Measurements from ENCODE around the gene HMGCL. TPM values are rescaled to one million over a fixed set of nuclear protein-coding genes. Genes with fewer than 3 reads are reported as not detected.
"Not testable (repeated sequence)": the region's sequence is repeated elsewhere in the genome, so short reads cannot be mapped to it uniquely, and the experiment has no call there.

HMGCL gene
- polyA plus RNA-seq, 1 donor (not counting 4 experiments of a cell fraction or from before 2014, with no cell fraction given), result 24.1 TPM

DNA sequence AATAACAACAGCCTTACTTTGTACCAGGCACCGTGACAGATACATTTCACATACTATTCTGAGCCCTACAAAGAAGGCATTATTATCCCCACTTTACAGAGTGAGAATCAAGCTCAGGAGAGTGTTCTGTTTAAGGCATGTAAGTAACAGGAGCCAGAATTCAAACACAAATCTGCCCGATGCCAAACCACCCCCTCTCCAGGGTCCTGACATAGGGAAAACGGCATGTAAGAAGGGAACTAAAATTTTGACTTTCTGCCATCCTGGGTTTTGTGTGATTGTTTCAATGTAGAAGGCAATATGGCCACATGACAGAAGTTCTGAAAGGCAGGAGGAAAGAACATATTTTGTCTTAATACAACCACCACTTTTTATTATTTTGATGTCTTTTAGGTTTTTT, 37.4 kb upstream of the HMGCL start:
- no peak for FAIRE-seq
- H3K4me3 ChIP-seq (ENCODE audit: control insufficient read depth in 2 of 3, extremely low read depth in 1 of 3, insufficient read depth in 2 of 3, low read depth in 1 of 3, low read length in 3 of 3), result no peak overlapping the region

DNA sequence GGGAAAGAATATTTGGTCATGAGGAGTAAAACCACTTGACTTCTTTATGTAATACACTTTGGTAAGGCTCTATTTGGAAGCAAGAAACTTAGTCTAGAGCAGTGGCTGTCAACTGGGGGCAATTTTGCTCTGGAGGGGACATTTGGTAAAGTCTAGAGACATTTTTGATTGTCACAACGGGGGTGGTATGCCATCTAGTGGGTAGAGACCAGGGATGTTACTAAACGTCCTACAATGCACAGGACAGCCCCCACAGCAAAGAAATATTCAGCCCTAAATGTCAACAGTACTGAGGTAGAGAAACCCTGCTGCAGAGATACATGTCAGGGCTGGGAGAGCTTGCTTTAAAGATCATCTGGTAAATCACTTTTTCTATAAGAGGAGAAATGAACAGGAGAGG, 29.3 kb upstream of the HMGCL start:
- FAIRE-seq (no peak), DNase-seq (ENCODE audit: low read depth, low spot score) (no peak)
- Histone ChIP-seq H3K4me1 (ENCODE audit: control insufficient read depth, extremely low read depth, insufficient read depth, low read length) (no peaks in the 10 kb centered on the region), H3K4me2 (ENCODE audit: control insufficient read depth, extremely low read depth, insufficient read depth, low read depth, low read length) (no peak overlapping the region), H3K9me3 (ENCODE audit: control insufficient read depth, low read depth, low read length) (no peaks in the 10 kb centered on the region), H3K9ac (ENCODE audit: control insufficient read depth, extremely low read depth, insufficient read depth, low read length) (no peak overlapping the region), H4K20me1 (ENCODE audit: control insufficient read depth, extremely low read depth, insufficient read depth, low read length) (no peaks in the 10 kb centered on the region), H3K79me2 (ENCODE audit: control insufficient read depth, insufficient read depth, low read length) (no peaks in the 10 kb centered on the region), H3K36me3 (ENCODE audit: control insufficient read depth in 2 of 2, extremely low read depth in 1 of 2, insufficient read depth in 2 of 2, low read length in 2 of 2) (no peaks in the 10 kb centered on the region), H3K9me1 (ENCODE audit: control insufficient read depth, extremely low read depth, insufficient read depth, low read length) (no peaks in the 10 kb centered on the region), H3K4me3 (ENCODE audit: control insufficient read depth in 2 of 3, extremely low read depth in 1 of 3, insufficient read depth in 2 of 3, low read depth in 1 of 3, low read length in 3 of 3) (no peak overlapping the region), H2AFZ (ENCODE audit: control insufficient read depth, low read length) (no peak overlapping the region), H3K27ac (ENCODE audit: control insufficient read depth, insufficient read depth, low read length) (no peak overlapping the region), H3K27me3 (ENCODE audit: control insufficient read depth, extremely low read depth, insufficient read depth, low read length) (no peaks in the 10 kb centered on the region)
- TF ChIP-seq EZH2 (IDR thresholded peaks at IDR 0.05; ENCODE audit: low read length) (no peak), CTCF (optimal IDR thresholded peaks at IDR 0.05 in 1 of 3, IDR thresholded peaks at IDR 0.05 in 1 of 3, conservative IDR thresholded peaks at IDR 0.05 in 1 of 3; ENCODE audit: extremely low read depth in 1 of 3, insufficient read depth in 2 of 3, low read length in 3 of 3) (peak in 1 of 3 experiments; percentile 39)
- dilution Hi-C loops (cut with MboI; ENCODE audit: extremely low pct_ligation_motif_present, low sequenced_read_pairs), result no loop called here

More for the DNA sequence above, 37.4 kb upstream of the HMGCL start:
- no peak overlapping the region for H3K9ac ChIP-seq (ENCODE audit: control insufficient read depth, extremely low read depth, insufficient read depth, low read length)
- no peak overlapping the region for H3K4me2 ChIP-seq (ENCODE audit: control insufficient read depth, extremely low read depth, insufficient read depth, low read depth, low read length)
- H3K4me1 ChIP-seq (ENCODE audit: control insufficient read depth, extremely low read depth, insufficient read depth, low read length), result peaks cover 18% of the 10 kb centered on the region
- H3K9me1 ChIP-seq (ENCODE audit: control insufficient read depth, extremely low read depth, insufficient read depth, low read length), result peaks cover 3% of the 10 kb centered on the region
- H2AFZ ChIP-seq (ENCODE audit: control insufficient read depth, low read length), result no peak overlapping the region
- no peaks in the 10 kb centered on the region for H3K79me2 ChIP-seq (ENCODE audit: control insufficient read depth, insufficient read depth, low read length)
- H3K36me3 ChIP-seq (ENCODE audit: control insufficient read depth in 2 of 2, extremely low read depth in 1 of 2, insufficient read depth in 2 of 2, low read length in 2 of 2), result no peaks in the 10 kb centered on the region
- no peak overlapping the region for H3K27ac ChIP-seq (ENCODE audit: control insufficient read depth, insufficient read depth, low read length)
- no peak for DNase-seq (ENCODE audit: low read depth, low spot score)
- no peaks in the 10 kb centered on the region for H4K20me1 ChIP-seq (ENCODE audit: control insufficient read depth, extremely low read depth, insufficient read depth, low read length)
- TF ChIP-seq CTCF (optimal IDR thresholded peaks at IDR 0.05 in 1 of 3, IDR thresholded peaks at IDR 0.05 in 1 of 3, conservative IDR thresholded peaks at IDR 0.05 in 1 of 3; ENCODE audit: extremely low read depth in 1 of 3, insufficient read depth in 2 of 3, low read length in 3 of 3) (no peak), EZH2 (IDR thresholded peaks at IDR 0.05; ENCODE audit: low read length) (no peak)
- dilution Hi-C loops (cut with MboI; ENCODE audit: extremely low pct_ligation_motif_present, low sequenced_read_pairs), result no loop called here
- peaks cover 3% of the 10 kb centered on the region for H3K27me3 ChIP-seq (ENCODE audit: control insufficient read depth, extremely low read depth, insufficient read depth, low read length)
- no peaks in the 10 kb centered on the region for H3K9me3 ChIP-seq (ENCODE audit: control insufficient read depth, low read depth, low read length)

- H3K79me2 ChIP-seq (ENCODE audit: control insufficient read depth, insufficient read depth, low read length); H3K4me2 ChIP-seq (ENCODE audit: control insufficient read depth, extremely low read depth, insufficient read depth, low read depth, low read length); H3K4me3 ChIP-seq (ENCODE audit: control insufficient read depth in 2 of 3, extremely low read depth in 1 of 3, insufficient read depth in 2 of 3, low read depth in 1 of 3, low read length in 3 of 3); FAIRE-seq; H3K9me1 ChIP-seq (ENCODE audit: control insufficient read depth, extremely low read depth, insufficient read depth, low read length); H4K20me1 ChIP-seq (ENCODE audit: control insufficient read depth, extremely low read depth, insufficient read depth, low read length); DNase-seq (ENCODE audit: low read depth, low spot score); H2AFZ ChIP-seq (ENCODE audit: control insufficient read depth, low read length); H3K9me3 ChIP-seq (ENCODE audit: control insufficient read depth, low read depth, low read length); H3K9ac ChIP-seq (ENCODE audit: control insufficient read depth, extremely low read depth, insufficient read depth, low read length); H3K27me3 ChIP-seq (ENCODE audit: control insufficient read depth, extremely low read depth, insufficient read depth, low read length); H3K4me1 ChIP-seq (ENCODE audit: control insufficient read depth, extremely low read depth, insufficient read depth, low read length); H3K36me3 ChIP-seq (ENCODE audit: control insufficient read depth in 2 of 2, extremely low read depth in 1 of 2, insufficient read depth in 2 of 2, low read length in 2 of 2); dilution Hi-C loops (cut with MboI; ENCODE audit: extremely low pct_ligation_motif_present, low sequenced_read_pairs); H3K27ac ChIP-seq (ENCODE audit: control insufficient read depth, insufficient read depth, low read length): not testable (repeated sequence)
Observed at GRCh38 chr1:23853124-23853523, 27.9 kb upstream of the HMGCL start.

GRCh38 chr1:23851406-23851805, 26.2 kb upstream of the HMGCL start:
- H3K36me3 ChIP-seq (ENCODE audit: control insufficient read depth in 2 of 2, extremely low read depth in 1 of 2, insufficient read depth in 2 of 2, low read length in 2 of 2); H3K9me3 ChIP-seq (ENCODE audit: control insufficient read depth, low read depth, low read length); DNase-seq (ENCODE audit: low read depth, low spot score); H3K27me3 ChIP-seq (ENCODE audit: control insufficient read depth, extremely low read depth, insufficient read depth, low read length); H3K27ac ChIP-seq (ENCODE audit: control insufficient read depth, insufficient read depth, low read length); H3K9me1 ChIP-seq (ENCODE audit: control insufficient read depth, extremely low read depth, insufficient read depth, low read length); H3K9ac ChIP-seq (ENCODE audit: control insufficient read depth, extremely low read depth, insufficient read depth, low read length); FAIRE-seq; H4K20me1 ChIP-seq (ENCODE audit: control insufficient read depth, extremely low read depth, insufficient read depth, low read length); H3K4me2 ChIP-seq (ENCODE audit: control insufficient read depth, extremely low read depth, insufficient read depth, low read depth, low read length); H3K4me3 ChIP-seq (ENCODE audit: control insufficient read depth in 2 of 3, extremely low read depth in 1 of 3, insufficient read depth in 2 of 3, low read depth in 1 of 3, low read length in 3 of 3); H3K4me1 ChIP-seq (ENCODE audit: control insufficient read depth, extremely low read depth, insufficient read depth, low read length); dilution Hi-C loops (cut with MboI; ENCODE audit: extremely low pct_ligation_motif_present, low sequenced_read_pairs); H2AFZ ChIP-seq (ENCODE audit: control insufficient read depth, low read length); H3K79me2 ChIP-seq (ENCODE audit: control insufficient read depth, insufficient read depth, low read length): not testable (repeated sequence)

Data from keratinocyte (primary cell).